GM12878 (cell line): Measurements from ENCODE around the gene DAPK3. TPM values are rescaled to one million over a fixed set of nuclear protein-coding genes. Genes with fewer than 3 reads are reported as not detected.

ENCODE experiments used
- ATAC-seq: fragments of 200-7000 bp; cut with Tn5 transposase; 3 replicates; pipeline ENCODE4 v1.9.1; 2020; ENCODE audit warnings: mild to moderate bottlenecking, moderate library complexity
- BruUV-seq: library from RNA; stranded (reverse); fragments of 400-500 nt; replicated peaks from 2 replicates; lab custom pipeline; 2021; lab: Mats Ljungman, UMichigan
- CTCF ChIA-PET: fragments of 300-600 bp; sonication (Branson Sonifier 250); formaldehyde crosslinking; extraction: SDS; loops from one replicate; lab custom pipeline; 2021; ENCODE audit warnings: inconsistent platforms; lab: Yijun Ruan, JAX
- POLR2A ChIA-PET: fragments of 350-600 bp; formaldehyde crosslinking; extraction: SDS; loops from one replicate; lab custom pipeline; 2021; ENCODE audit warnings: inconsistent platforms; lab: Charles Lee
- RAD21 ChIA-PET: fragments of 300-600 bp; sonication (Branson Sonifier 250); formaldehyde crosslinking; loops from one replicate; lab custom pipeline; 2023; ENCODE audit warnings: antibody characterized with exemption; ENCODE audit not compliant: unreplicated experiment; lab: Charles Lee
- SMC1A ChIA-PET: fragments of 300-600 bp; sonication (Branson Sonifier 250); formaldehyde crosslinking; loops from one replicate; lab custom pipeline; 2023; ENCODE audit not compliant: unreplicated experiment, uncharacterized antibody; lab: Charles Lee
- DNase-seq: peaks from one replicate; pipeline ENCODE4 v3.0.0-alpha.2; 2011; ENCODE audit warnings: low read depth, low spot score
- FAIRE-seq: peaks from 3 replicates; lab custom pipeline; 2011; peaks lifted over from hg19 to GRCh38; lab: Jason Lieb, UNC
- H2AFZ ChIP-seq: 2 replicates; pipeline ENCODE4 v1.6.0; 2011; ENCODE audit warnings: low read depth, low read length, control low read depth; ENCODE audit not compliant: control insufficient read depth
- H3K27ac ChIP-seq: 2 replicates; pipeline ENCODE4 v1.5.1; 2011; ENCODE audit warnings: control low read depth; ENCODE audit not compliant: control insufficient read depth, insufficient read depth
- H3K27me3 ChIP-seq, 2 experiments: replicated peaks in 1 of 2; 2 replicates each; pipeline versions ENCODE4 v1.6.0 to v1.6.1; 2011; ENCODE audit warnings: low read length in 1 of 2; ENCODE audit not compliant: control insufficient read depth in 2 of 2, insufficient read depth in 2 of 2
- H3K36me3 ChIP-seq, 2 experiments: 2 replicates each; pipeline ENCODE4 v1.5.1; 2011; ENCODE audit warnings: low read length in 1 of 2; ENCODE audit not compliant: control insufficient read depth in 2 of 2, insufficient read depth in 2 of 2
- H3K4me1 ChIP-seq: 2 replicates; pipeline ENCODE4 v1.6.1; 2011; ENCODE audit warnings: mild to moderate bottlenecking, low read length, moderate library complexity, mixed read lengths; ENCODE audit not compliant: control insufficient read depth, insufficient read depth
- H3K4me2 ChIP-seq: 2 replicates; pipeline ENCODE4 v1.6.0; 2011; ENCODE audit warnings: control low read depth; ENCODE audit not compliant: control insufficient read depth, insufficient read depth
- H3K4me3 ChIP-seq: fragments of 200-600 bp; sonication (generic); 2 replicates; pipeline ENCODE4 v1.5.1; 2016
- H3K79me2 ChIP-seq: 2 replicates; pipeline ENCODE4 v1.6.0; 2011; ENCODE audit warnings: low read length; ENCODE audit not compliant: control insufficient read depth, insufficient read depth
- H3K9ac ChIP-seq: 2 replicates; pipeline ENCODE4 v1.8.0; 2011; ENCODE audit warnings: low read length, control low read depth, mixed read lengths; ENCODE audit not compliant: control insufficient read depth, insufficient read depth
- H3K9me3 ChIP-seq: replicated peaks from 3 replicates; pipeline ENCODE4 v1.5.1; 2011; ENCODE audit warnings: mild to moderate bottlenecking, low read length; ENCODE audit not compliant: control insufficient read depth, insufficient read depth
- H4K20me1 ChIP-seq: 2 replicates; pipeline ENCODE4 v1.6.0; 2011; ENCODE audit not compliant: control insufficient read depth, insufficient read depth
- REST ChIP-seq: IDR thresholded peaks from 2 replicates; pipeline ENCODE4 v1.6.1; 2012; ENCODE audit warnings: mild to moderate bottlenecking, low read depth, low read length
- SMAD5 ChIP-seq: IDR thresholded peaks from 2 replicates; pipeline ENCODE4 v1.6.1; 2016; ENCODE audit warnings: antibody characterized with exemption, low read depth
- TAF1 ChIP-seq: IDR thresholded peaks from 2 replicates; pipeline ENCODE4 v1.6.1; 2011; ENCODE audit warnings: mild to moderate bottlenecking, low read depth, low read length, borderline replicate concordance
- WGBS: methylation state at CpG from one replicate; pipeline ENCODE4 v1.1.6; 2016; ENCODE audit warnings: low lambda C conversion rate; ENCODE audit not compliant: insufficient replicate concordance, insufficient coverage; ENCODE audit errors: missing lambda C conversion rate; 5-methylcytosine and 5-hydroxymethylcytosine counted together
- in situ Hi-C: fragments of 300-500 bp; cut with MboI; formaldehyde crosslinking; loops from 9 replicates; pipeline ENCODE4 v1.14.3; 2018; ENCODE audit warnings: mixed read lengths
- intact Hi-C: fragments of 100-400 bp; cut with micrococcal nuclease; formaldehyde crosslinking; loops from one replicate; pipeline ENCODE4 v1.14.2; 2022; ENCODE audit not compliant: unreplicated experiment
- polyA plus RNA-seq, 11 experiments: library from polyadenylated mRNA; depleted of rRNA in 4 of 11; unstranded in 6 of 11; stranded (reverse) in 5 of 11; fragments of >200 nt; fragmentation: Nextera tagmentation in 4 of 11; fragmentation: Illumina TruSeq in 1 of 11; extraction: Ambion mirVana in 4 of 11; extraction: Trizol in 1 of 11; gene quantifications; 1 replicate in 1 of 11; 2 replicates in 10 of 11; pipeline versions ENCODE4 v1.2.1 to v1.2.3, GENCODE V29; 2011 to 2016; ENCODE audit warnings: inconsistent platforms in 2 of 11, missing spikeins in 2 of 11, low read depth in 1 of 11
- total RNA-seq, 4 experiments: library from RNA; depleted of rRNA in 3 of 4; stranded (reverse); fragments of >200 nt in 3 of 4; fragmentation: Illumina TruSeq in 1 of 4; extraction: Trizol in 1 of 4; gene quantifications; 2 replicates each; pipeline versions ENCODE4 v1.2.1 to v1.2.3, GENCODE V29; 2013 to 2021

The DAPK3 gene
- total and polyA plus RNA-seq, 10 of the 15 experiments (the other 5 are each of a cell fraction or from before 2014, with no cell fraction given) = 0.13 to 46.4 (median 24.8) TPM

DNA sequence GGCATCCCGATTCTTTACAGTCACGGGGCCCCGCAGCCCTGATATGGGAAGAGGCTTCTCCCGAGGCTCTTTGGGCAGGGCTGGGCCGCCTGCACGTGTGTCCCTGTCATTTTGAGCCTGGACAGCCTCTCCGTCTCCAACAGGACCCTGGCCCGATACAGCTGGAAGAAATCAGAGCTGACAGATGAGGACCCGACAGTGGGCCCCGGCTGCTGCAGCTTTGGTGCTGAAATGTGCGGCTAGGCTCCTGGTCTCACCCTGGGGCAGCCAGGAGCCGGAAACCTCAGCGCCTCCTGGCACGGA, 39.9 kb upstream of the DAPK3 start (continued):
- no peak for TF ChIP-seq TAF1
- no peak for TF ChIP-seq REST

DNA sequence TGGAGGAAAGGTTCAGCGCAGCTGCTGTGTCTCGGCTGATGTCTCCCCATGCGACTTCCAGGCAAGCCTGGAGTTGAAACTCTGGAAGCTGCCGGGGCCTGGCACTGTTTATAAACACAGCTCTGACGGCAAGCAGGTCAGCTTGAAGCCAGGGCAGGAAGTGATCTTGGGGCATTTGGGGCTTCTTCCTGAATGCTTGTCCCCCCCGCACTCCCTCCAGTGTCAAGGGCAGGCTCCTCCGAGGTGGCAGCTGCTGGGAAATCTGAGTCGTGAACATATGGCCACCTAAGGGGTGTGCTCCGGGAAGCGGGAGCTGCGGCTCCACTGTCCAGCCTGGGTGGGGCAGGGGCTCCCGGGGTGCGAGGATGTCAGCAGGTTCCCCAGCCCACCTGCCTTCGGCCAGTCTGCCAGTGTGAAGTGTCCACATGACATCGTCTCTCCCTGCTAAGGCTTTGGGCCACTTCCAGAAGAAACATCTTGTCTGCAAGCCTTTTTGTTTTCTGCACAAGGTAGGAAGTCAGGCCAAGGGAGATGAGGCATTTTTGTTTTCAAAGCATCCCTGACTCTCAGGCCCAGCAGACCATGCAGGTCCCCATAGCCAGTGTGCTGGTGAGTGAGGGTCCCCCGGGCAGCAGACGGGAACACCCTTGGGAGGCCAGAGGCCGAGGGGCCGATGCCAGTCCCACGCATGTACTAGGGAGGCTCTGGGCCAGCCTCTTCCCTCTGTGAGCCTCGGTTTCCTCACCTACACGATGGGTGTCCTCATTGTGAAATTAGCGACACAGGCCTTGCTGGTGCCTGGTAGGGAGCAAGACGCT, 39.3 kb upstream of the DAPK3 start:
- Histone ChIP-seq H2AFZ (no peak overlapping the region), H3K36me3 (peaks cover 0 to 15% of the 10 kb centered on the region in 2 experiments; a peak in 2 of 4 replicates), H3K4me3 (no peak overlapping the region), H3K27ac (no peak overlapping the region), H3K4me2 (peak overlapping the region; percentile 22; the same call in 1 of the 2 replicates), H3K4me1 (peaks cover 7% of the 10 kb centered on the region; the same call in 1 of the 2 replicates), H3K9ac (no peak overlapping the region), H3K79me2 (peaks cover 34% of the 10 kb centered on the region), H4K20me1 (no peaks in the 10 kb centered on the region), H3K9me3 (no peaks in the 10 kb centered on the region), H3K27me3 (no peaks in the 10 kb centered on the region)
- 92% methylated on average over 24 of the region's 24 CpGs for WGBS
- RAD21 ChIA-PET = no interaction called here
- FAIRE-seq (no peak), DNase-seq (no peak), ATAC-seq (no peak)
- BruUV-seq = no TSS peak
- SMC1A ChIA-PET = no interaction called here
- TF ChIP-seq SMAD5 = no peak
- CTCF ChIA-PET = interaction anchor here (1.5 kb wide), 1 partner anchor 20 kb away, joined by 4 read pairs; no protein-coding TSS in a partner anchor
- in situ Hi-C loops (no loop called here), intact Hi-C loops (no loop called here)
- POLR2A ChIA-PET = interaction anchor here (0.6 kb wide), 1 partner anchor 221 kb away, joined by 4 read pairs; no protein-coding TSS in a partner anchor
